BE2C (cell line): ENCODE results near the gene PBRM1.

Experiments
- DNase-seq: peaks from one replicate; pipeline ENCODE4 v3.0.0-alpha.2; 2020
- H3K27me3 ChIP-seq: fragments of 250-450 bp; sonication (Bioruptor Pico); 2 replicates; pipeline ENCODE4 v1.5.1; 2020; ENCODE audit warnings: mild to moderate bottlenecking
- H3K36me3 ChIP-seq: fragments of 250-450 bp; sonication (Bioruptor Pico); 2 replicates; pipeline ENCODE4 v1.5.1; 2020; ENCODE audit warnings: mild to moderate bottlenecking
- H3K4me1 ChIP-seq: fragments of 250-450 bp; sonication (Bioruptor Pico); 2 replicates; pipeline ENCODE4 v1.5.1; 2020
- H3K4me3 ChIP-seq: 2 replicates; pipeline ENCODE4 v1.5.1; 2011; ENCODE audit warnings: low read depth, low read length
- H3K9me3 ChIP-seq: fragments of 250-450 bp; sonication (Bioruptor Pico); 2 replicates; pipeline ENCODE4 v1.5.1; 2020
- TF ChIP-seq, protein P1 (sequence below): IDR thresholded peaks from 2 replicates; pipeline ENCODE4 v1.5.1; 2012; ENCODE audit warnings: mild to moderate bottlenecking, low read depth, low read length

Gene PBRM1

DNA sequence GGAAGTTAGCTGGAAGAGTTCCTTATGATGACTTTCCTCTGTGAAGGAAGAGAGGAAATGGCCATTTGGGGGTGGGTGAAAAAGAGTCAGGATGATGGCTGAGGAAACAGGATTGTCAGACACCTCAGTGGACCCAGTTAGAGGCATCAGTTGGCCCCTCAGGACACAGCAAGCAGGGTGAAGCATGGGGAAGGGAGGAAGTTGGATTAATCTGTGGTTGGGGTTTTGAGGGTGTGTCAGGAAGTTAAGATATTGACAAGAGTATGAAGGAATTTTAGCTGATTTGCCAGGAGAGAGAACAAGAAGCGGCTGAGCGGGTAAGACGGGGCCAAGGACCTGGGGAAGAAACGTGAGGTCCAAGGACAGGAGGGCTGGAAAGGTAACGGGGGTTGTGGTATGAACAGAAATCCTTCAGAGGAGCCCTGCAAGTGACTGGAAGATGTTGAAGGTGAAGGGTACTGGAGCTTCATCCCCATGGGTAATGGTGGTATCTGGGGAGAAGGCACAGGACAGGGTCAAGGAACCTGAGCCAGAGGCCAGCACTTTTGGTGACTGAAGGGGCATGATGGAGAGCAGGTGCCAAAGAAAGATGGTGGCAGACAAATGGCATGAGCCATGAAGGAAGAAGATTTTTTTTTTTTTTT is 146.6 kb downstream of the PBRM1 start:
- Histone ChIP-seq H3K4me1 (no peaks in the 10 kb centered on the region), H3K4me3 (no peak overlapping the region), H3K36me3 (0 out of 2 replicates have a peak, but pooled peaks cover 2% of the 10 kb centered on the region), H3K27me3 (no peaks in the 10 kb centered on the region), H3K9me3 (no peaks in the 10 kb centered on the region)
- TF ChIP-seq, protein P1, sequence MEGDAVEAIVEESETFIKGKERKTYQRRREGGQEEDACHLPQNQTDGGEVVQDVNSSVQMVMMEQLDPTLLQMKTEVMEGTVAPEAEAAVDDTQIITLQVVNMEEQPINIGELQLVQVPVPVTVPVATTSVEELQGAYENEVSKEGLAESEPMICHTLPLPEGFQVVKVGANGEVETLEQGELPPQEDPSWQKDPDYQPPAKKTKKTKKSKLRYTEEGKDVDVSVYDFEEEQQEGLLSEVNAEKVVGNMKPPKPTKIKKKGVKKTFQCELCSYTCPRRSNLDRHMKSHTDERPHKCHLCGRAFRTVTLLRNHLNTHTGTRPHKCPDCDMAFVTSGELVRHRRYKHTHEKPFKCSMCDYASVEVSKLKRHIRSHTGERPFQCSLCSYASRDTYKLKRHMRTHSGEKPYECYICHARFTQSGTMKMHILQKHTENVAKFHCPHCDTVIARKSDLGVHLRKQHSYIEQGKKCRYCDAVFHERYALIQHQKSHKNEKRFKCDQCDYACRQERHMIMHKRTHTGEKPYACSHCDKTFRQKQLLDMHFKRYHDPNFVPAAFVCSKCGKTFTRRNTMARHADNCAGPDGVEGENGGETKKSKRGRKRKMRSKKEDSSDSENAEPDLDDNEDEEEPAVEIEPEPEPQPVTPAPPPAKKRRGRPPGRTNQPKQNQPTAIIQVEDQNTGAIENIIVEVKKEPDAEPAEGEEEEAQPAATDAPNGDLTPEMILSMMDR: no peak
- DNase-seq: no peak

DNA sequence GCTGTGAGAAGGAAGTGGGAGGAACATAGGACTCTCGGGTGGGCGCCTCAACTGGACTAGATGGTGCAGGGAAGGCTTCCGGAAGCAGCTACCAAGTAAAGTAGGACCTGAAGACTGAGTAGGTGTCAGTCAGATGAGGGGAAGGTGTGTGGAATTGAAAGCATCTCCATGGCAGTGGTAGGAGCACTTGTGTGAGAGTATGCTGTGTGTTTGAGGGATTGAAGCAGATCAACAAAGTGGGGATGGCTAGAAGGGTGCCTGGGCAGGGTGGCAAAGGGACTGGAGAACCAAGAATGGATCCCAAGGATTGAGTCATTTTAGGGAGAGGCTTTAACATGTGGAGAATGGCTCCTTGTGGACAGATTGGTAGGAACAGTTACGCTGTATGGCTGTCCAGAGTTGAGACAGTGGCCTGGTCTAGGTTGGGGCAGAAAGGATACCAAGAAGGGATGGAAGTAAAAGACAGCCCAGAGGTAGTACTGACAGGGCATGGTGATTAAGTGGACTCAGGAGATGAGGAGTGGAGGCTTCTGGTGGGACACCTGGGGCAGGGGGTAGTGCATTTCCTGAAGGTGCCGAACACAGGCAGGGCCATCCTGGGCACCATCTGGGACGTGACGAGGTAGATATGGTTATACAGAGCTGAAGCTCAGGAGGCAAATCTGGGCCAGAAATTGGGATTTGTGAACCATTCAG is 147.8 kb downstream of the PBRM1 start:
- H3K9me3 ChIP-seq: no peaks in the 10 kb centered on the region
- H3K4me3 ChIP-seq: peak overlapping the region; percentile 83
- 0 out of 2 replicates have a peak, but pooled peaks cover 2% of the 10 kb centered on the region for H3K36me3 ChIP-seq
- no peak for DNase-seq
- H3K27me3 ChIP-seq: no peaks in the 10 kb centered on the region
- TF ChIP-seq, protein P1: no peak
- no peaks in the 10 kb centered on the region for H3K4me1 ChIP-seq

DNA sequence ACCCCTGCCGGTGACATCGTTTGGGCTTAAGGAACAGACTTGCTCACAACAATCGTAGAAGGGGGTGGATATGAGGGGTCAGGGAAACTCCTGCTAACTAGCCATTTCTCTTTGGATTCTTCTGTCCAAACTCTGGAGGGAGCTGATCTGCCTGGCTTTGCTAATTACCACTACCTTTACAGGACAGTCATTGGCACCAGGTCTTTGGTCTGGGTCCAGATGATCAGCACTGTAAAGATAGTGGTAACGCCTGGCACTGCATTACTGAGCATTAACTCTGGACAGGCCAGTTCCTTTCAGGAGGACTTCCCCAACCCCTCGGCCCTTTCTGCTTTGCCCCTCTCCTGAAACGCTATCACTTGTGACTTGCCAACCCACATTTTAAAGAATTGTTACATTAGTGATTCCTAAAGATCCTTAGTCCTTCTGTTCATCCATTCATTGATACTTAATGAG is 148.5 kb downstream of the PBRM1 start:
- Histone ChIP-seq H3K36me3 (0 out of 2 replicates have a peak, but pooled peaks cover 2% of the 10 kb centered on the region), H3K4me3 (peak overlapping the region; percentile 83), H3K9me3 (no peaks in the 10 kb centered on the region), H3K27me3 (no peaks in the 10 kb centered on the region), H3K4me1 (no peaks in the 10 kb centered on the region)
- DNase-seq: no peak
- TF ChIP-seq, protein P1: no peak

DNA sequence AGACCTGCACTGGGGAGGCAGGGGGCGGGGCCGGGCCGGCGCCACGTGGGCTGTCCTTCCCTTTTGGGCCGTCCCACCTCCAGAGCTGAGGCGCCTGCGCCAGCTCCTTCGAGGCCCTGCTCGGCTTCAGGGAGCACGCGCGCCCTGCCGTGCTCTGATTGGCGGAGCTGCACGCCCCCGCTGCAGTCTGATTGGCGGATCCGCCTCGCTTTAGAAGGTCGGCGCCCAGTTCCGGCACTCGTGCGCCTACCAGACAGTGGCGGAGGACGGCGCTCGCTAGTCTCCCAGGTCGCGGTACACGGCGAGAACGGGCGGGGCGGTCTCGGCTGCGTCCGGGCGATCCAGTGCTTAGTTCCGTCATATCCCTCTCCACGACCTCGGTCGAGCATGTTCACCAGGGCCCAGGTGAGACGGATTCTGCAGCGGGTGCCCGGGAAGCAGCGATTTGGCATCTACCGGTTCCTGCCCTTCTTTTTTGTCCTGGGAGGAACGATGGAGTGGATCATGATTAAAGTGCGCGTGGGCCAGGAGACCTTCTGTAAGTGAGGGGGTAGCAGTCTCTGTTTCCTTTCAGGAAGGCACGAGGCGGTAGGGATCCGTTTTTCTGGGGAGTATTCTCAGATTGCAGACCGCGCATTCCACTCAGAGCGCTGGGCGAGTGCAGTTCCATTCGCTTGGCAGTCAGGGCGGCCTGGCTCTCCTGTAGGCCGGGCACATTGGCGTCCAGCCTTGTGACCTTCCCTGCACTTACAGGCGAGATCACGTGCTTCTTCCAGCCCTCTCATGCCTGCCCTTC is 149.1 kb downstream of the PBRM1 start, which contains the start of gene UQCC5:
UQCC5 (plus strand) TSS at position 237 of the 796 bp plus-strand sequence; CDS start at position 388, 151 bp downstream.
- H3K36me3 ChIP-seq: 0 out of 2 replicates have a peak, but pooled peaks cover 2% of the 10 kb centered on the region
- H3K4me3 ChIP-seq: peak within 1 kb of the TSS; percentile 83
- H3K4me1 ChIP-seq: 0 out of 2 replicates have a peak, but pooled peaks cover 2% of the 10 kb centered on the region
- no peaks in the 10 kb centered on the region for H3K27me3 ChIP-seq
- H3K9me3 ChIP-seq: no peaks in the 10 kb centered on the region
- TF ChIP-seq, protein P1: no peak
- peak; percentile 95 for DNase-seq

DNA sequence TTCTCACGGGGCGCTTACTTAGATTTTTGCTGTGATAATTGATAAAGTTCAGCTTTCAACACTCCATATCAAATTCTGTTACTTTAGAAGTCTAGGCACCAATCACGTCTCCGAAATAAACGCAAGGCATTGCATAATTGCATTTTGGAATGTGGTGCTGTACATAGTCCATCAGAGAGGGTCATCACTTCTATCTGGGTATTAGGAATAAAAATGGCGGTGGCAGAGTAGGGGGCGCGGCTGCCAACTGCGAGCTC is 149.7 kb downstream of the PBRM1 start:
- H3K36me3 ChIP-seq: 0 out of 2 replicates have a peak, but pooled peaks cover 2% of the 10 kb centered on the region
- peak overlapping the region; percentile 27 for H3K4me3 ChIP-seq
- DNase-seq: no peak
- peaks cover 5% of the 10 kb centered on the region; the same call in 1 of the 2 replicates for H3K4me1 ChIP-seq
- no peaks in the 10 kb centered on the region for H3K27me3 ChIP-seq
- TF ChIP-seq, protein P1: no peak
- H3K9me3 ChIP-seq: no peaks in the 10 kb centered on the region
